Panc1 (cell line): ENCODE results near the gene GIPC3. TPM values are rescaled to one million over a fixed set of nuclear protein-coding genes. Genes with fewer than 3 reads are reported as not detected.

Experiments
- ATAC-seq: fragments of 200-7000 bp; cut with Tn5 transposase; 2 replicates; pipeline ENCODE4 v1.9.1; 2020; ENCODE audit warnings: mild to moderate bottlenecking, moderate library complexity
- BruUV-seq: library from RNA; stranded (reverse); fragments of 400-500 nt; replicated peaks from 2 replicates; lab custom pipeline; 2021; lab: Mats Ljungman, UMichigan
- CTCF ChIA-PET: fragments of 300-600 bp; sonication (Branson Sonifier 250); formaldehyde crosslinking; loops from one replicate; lab custom pipeline; 2022; ENCODE audit warnings: antibody characterized with exemption; lab: Charles Lee
- POLR2A ChIA-PET: fragments of 300-600 bp; sonication (Branson Sonifier 250); formaldehyde crosslinking; loops from one replicate; lab custom pipeline; 2022; ENCODE audit warnings: antibody characterized with exemption; lab: Charles Lee
- DNase-seq: peaks from one replicate; pipeline ENCODE4 v3.0.0-alpha.2; 2010; ENCODE audit warnings: low read depth, low spot score
- H3K27ac ChIP-seq: 2 replicates; pipeline ENCODE4 v1.5.1; 2011; ENCODE audit warnings: mild to moderate bottlenecking, low read length, inconsistent platforms
- H3K27me3 ChIP-seq: fragments of 200-500 bp; sonication (Bioruptor generic); 2 replicates; pipeline ENCODE4 v1.6.0; 2014; ENCODE audit warnings: low read length, inconsistent platforms; ENCODE audit not compliant: control insufficient read depth, insufficient read depth
- H3K36me3 ChIP-seq: fragments of 200-500 bp; sonication (Bioruptor generic); 2 replicates; pipeline ENCODE4 v1.5.1; 2014; ENCODE audit warnings: inconsistent platforms, mild to moderate bottlenecking, low read length, moderate library complexity; ENCODE audit not compliant: control insufficient read depth, insufficient read depth
- H3K4me1 ChIP-seq: 2 replicates; pipeline ENCODE4 v1.5.1; 2011; ENCODE audit warnings: inconsistent platforms, mild to moderate bottlenecking, low read length, moderate library complexity; ENCODE audit not compliant: control insufficient read depth, insufficient read depth
- H3K4me3 ChIP-seq, 2 experiments: 2 replicates each; pipeline ENCODE4 v1.5.1; 2011 to 2012; ENCODE audit warnings: low read depth in 2 of 2, low read length in 2 of 2, mild to moderate bottlenecking in 2 of 2, inconsistent platforms in 1 of 2, moderate library complexity in 1 of 2
- H3K9me3 ChIP-seq: fragments of 200-500 bp; sonication (Bioruptor generic); 2 replicates; pipeline ENCODE4 v1.5.1; 2014; ENCODE audit warnings: low read depth, mild to moderate bottlenecking, inconsistent platforms, low read length, moderate library complexity; ENCODE audit not compliant: control insufficient read depth, insufficient read depth
- CTCF ChIP-seq: fragments of 450-650 bp; IDR thresholded peaks from 2 replicates; pipeline ENCODE4 v1.5.1; 2017; ENCODE audit warnings: mild to moderate bottlenecking
- POLR2AphosphoS5 ChIP-seq: IDR thresholded peaks from 2 replicates; pipeline ENCODE4 v1.6.1; 2012; ENCODE audit warnings: mild to moderate bottlenecking, low read depth, low read length, moderate library complexity
- SIN3A ChIP-seq: IDR thresholded peaks from 2 replicates; pipeline ENCODE4 v1.6.1; 2012; ENCODE audit warnings: low read depth, mild to moderate bottlenecking, low read length, moderate library complexity, borderline replicate concordance; ENCODE audit not compliant: insufficient read depth
- TCF7L2 ChIP-seq: IDR thresholded peaks from 2 replicates; pipeline ENCODE4 v1.6.1; 2011; ENCODE audit warnings: mild to moderate bottlenecking, low read depth, low read length, inconsistent platforms
- in situ Hi-C: cut with HindIII; loops from 2 replicates; pipeline ENCODE4 v1.10.0; 2016; ENCODE audit warnings: low sequenced_read_pairs, low pct_unique_long_range_greater_than_20kb
- intact Hi-C: fragments of 100-400 bp; cut with micrococcal nuclease; formaldehyde crosslinking; loops from one replicate; pipeline ENCODE4 v1.10.0; 2022; ENCODE audit not compliant: unreplicated experiment
- total RNA-seq: library from RNA; stranded (reverse); gene quantifications from one replicate; pipeline ENCODE4 v1.2.1, GENCODE V29; 2021; ENCODE audit not compliant: unreplicated experiment
- TF ChIP-seq, protein P1 (sequence below), 2 experiments: IDR thresholded peaks; 2 replicates each; pipeline ENCODE4 v1.6.1; 2011 to 2012; ENCODE audit warnings: low read depth in 2 of 2, control low read depth in 1 of 2, low read length in 1 of 2, mild to moderate bottlenecking in 1 of 2, moderate library complexity in 1 of 2; ENCODE audit not compliant: insufficient read depth in 1 of 2

The GIPC3 gene
- total RNA-seq, 1 experiment from 2014 or later: 0.92 TPM

- Histone ChIP-seq H3K9me3 (no peaks in the 10 kb centered on the region), H3K27ac (no peak overlapping the region), H3K36me3 (no peaks in the 10 kb centered on the region), H3K27me3 (no peaks in the 10 kb centered on the region), H3K4me3 (no peak overlapping the region), H3K4me1 (peaks cover 4% of the 10 kb centered on the region)
- ChIA-PET POLR2A (interaction anchor here (0.6 to 0.7 kb wide), 2 partner anchors 13 to 17 kb away, joined by 4 read pairs; no protein-coding TSS in a partner anchor), CTCF (no interaction called here)
- no peak for TF ChIP-seq SIN3A
- TF ChIP-seq, protein P1, sequence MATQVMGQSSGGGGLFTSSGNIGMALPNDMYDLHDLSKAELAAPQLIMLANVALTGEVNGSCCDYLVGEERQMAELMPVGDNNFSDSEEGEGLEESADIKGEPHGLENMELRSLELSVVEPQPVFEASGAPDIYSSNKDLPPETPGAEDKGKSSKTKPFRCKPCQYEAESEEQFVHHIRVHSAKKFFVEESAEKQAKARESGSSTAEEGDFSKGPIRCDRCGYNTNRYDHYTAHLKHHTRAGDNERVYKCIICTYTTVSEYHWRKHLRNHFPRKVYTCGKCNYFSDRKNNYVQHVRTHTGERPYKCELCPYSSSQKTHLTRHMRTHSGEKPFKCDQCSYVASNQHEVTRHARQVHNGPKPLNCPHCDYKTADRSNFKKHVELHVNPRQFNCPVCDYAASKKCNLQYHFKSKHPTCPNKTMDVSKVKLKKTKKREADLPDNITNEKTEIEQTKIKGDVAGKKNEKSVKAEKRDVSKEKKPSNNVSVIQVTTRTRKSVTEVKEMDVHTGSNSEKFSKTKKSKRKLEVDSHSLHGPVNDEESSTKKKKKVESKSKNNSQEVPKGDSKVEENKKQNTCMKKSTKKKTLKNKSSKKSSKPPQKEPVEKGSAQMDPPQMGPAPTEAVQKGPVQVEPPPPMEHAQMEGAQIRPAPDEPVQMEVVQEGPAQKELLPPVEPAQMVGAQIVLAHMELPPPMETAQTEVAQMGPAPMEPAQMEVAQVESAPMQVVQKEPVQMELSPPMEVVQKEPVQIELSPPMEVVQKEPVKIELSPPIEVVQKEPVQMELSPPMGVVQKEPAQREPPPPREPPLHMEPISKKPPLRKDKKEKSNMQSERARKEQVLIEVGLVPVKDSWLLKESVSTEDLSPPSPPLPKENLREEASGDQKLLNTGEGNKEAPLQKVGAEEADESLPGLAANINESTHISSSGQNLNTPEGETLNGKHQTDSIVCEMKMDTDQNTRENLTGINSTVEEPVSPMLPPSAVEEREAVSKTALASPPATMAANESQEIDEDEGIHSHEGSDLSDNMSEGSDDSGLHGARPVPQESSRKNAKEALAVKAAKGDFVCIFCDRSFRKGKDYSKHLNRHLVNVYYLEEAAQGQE (IDR thresholded peaks at IDR 0.05; ENCODE audit: insufficient read depth in 1 of 2, low read depth in 2 of 2, low read length in 1 of 2): no peak
- TF ChIP-seq CTCF: no peak
- TF ChIP-seq POLR2AphosphoS5: no peak
- no peak for TF ChIP-seq TCF7L2
- ATAC-seq: no peak
- DNase-seq: no peak
- in situ Hi-C loops (no loop called here), intact Hi-C loops (no loop called here)
- no TSS peak for BruUV-seq
These were observed 57.0 kb downstream of the GIPC3 start for GRCh38 chr19:3642296-3642695.

Other genes starting within 250 kb of the GIPC3 start
- gene NFIC, start 218.9 kb upstream of the GIPC3 start, total RNA-seq: 120 TPM
- 0.28 TPM for gene SMIM24, start 105.0 kb upstream of the GIPC3 start, total RNA-seq
- gene SMIM44, start 102.0 kb upstream of the GIPC3 start, total RNA-seq: not detected
- 24.9 TPM for gene DOHH, start 84.8 kb upstream of the GIPC3 start, total RNA-seq
- gene FZR1, start 79.2 kb upstream of the GIPC3 start, total RNA-seq: 48.7 TPM
- gene TEKTIP1, start 46.3 kb upstream of the GIPC3 start, total RNA-seq: not detected
- gene MFSD12, start 27.9 kb upstream of the GIPC3 start, total RNA-seq: 98.8 TPM
- 74.7 TPM for gene HMG20B, start 12.5 kb upstream of the GIPC3 start, total RNA-seq
- gene TBXA2R, start 21.4 kb downstream of the GIPC3 start, total RNA-seq: 5.2 TPM
- 25.2 TPM for gene CACTIN, start 41.3 kb downstream of the GIPC3 start, total RNA-seq
- gene PIP5K1C, start 115.0 kb downstream of the GIPC3 start, total RNA-seq: 30.6 TPM
- gene TJP3, start 122.9 kb downstream of the GIPC3 start, total RNA-seq: 2.7 TPM
- 34.0 TPM for gene APBA3, start 176.2 kb downstream of the GIPC3 start, total RNA-seq
- 42.8 TPM for gene MRPL54, start 177.2 kb downstream of the GIPC3 start, total RNA-seq
- gene RAX2, start 186.8 kb downstream of the GIPC3 start, total RNA-seq: not detected
- 0.21 TPM for gene MATK, start 200.9 kb downstream of the GIPC3 start, total RNA-seq